GM19467 (cell line): Measurements from ENCODE around the gene PNPLA8.
"Not testable (repeated sequence)": the region's sequence is repeated elsewhere in the genome, so short reads cannot be mapped to it uniquely, and the experiment has no call there.

Experiments
- ATAC-seq: cut with Tn5 transposase; IDR thresholded peaks from one replicate; pipeline ENCODE4 v1.9.1; 2021; ENCODE audit warnings: mild to moderate bottlenecking, moderate library complexity; ENCODE audit not compliant: unreplicated experiment

The PNPLA8 gene

GRCh38 chr7:108480311-108480710 lies 45.6 kb downstream of the PNPLA8 start:
- no peak for ATAC-seq

GRCh38 chr7:108479751-108480150 lies 46.2 kb downstream of the PNPLA8 start:
- ATAC-seq, result no peak

- no peak for ATAC-seq
Measured at GRCh38 chr7:108479118-108479517, 46.8 kb downstream of the PNPLA8 start.

- no peak for ATAC-seq
Measured at GRCh38 chr7:108468246-108468645, 57.7 kb downstream of the PNPLA8 start.

- no peak for ATAC-seq
Measured at GRCh38 chr7:108467391-108467790, 58.5 kb downstream of the PNPLA8 start.

GRCh38 chr7:108466322-108466721 lies 59.6 kb downstream of the PNPLA8 start:
- not testable (repeated sequence) for ATAC-seq

- no peak for ATAC-seq
Measured at GRCh38 chr7:108464743-108465142, 61.2 kb downstream of the PNPLA8 start.

- no peak for ATAC-seq
Measured at GRCh38 chr7:108463613-108464012, 62.3 kb downstream of the PNPLA8 start.

GRCh38 chr7:108461840-108462239 lies 64.1 kb downstream of the PNPLA8 start:
- ATAC-seq, result no peak

- ATAC-seq, result no peak
Measured at GRCh38 chr7:108460964-108461363, 65.0 kb downstream of the PNPLA8 start.

GRCh38 chr7:108459922-108460551 lies 65.9 kb downstream of the PNPLA8 start:
- no peak for ATAC-seq

GRCh38 chr7:108457871-108458270 lies 68.1 kb downstream of the PNPLA8 start:
- ATAC-seq, result no peak

GRCh38 chr7:108456845-108457540 lies 68.9 kb downstream of the PNPLA8 start:
- ATAC-seq, result no peak

- ATAC-seq, result peak; percentile 41
Measured at GRCh38 chr7:108455998-108456677, 69.8 kb downstream of the PNPLA8 start, which contains the start of gene NRCAM. NRCAM (minus strand) TSS chr7:108456436; CDS start chr7:108240064, 216,372 bp downstream.

GRCh38 chr7:108455551-108455997 lies 70.4 kb downstream of the PNPLA8 start:
- peak; percentile 8 for ATAC-seq

GRCh38 chr7:108454674-108455550 lies 71.0 kb downstream of the PNPLA8 start:
- no peak for ATAC-seq

GRCh38 chr7:108454317-108454673 lies 71.6 kb downstream of the PNPLA8 start:
- ATAC-seq, result no peak

- no peak for ATAC-seq
Measured at GRCh38 chr7:108453320-108453719, 72.6 kb downstream of the PNPLA8 start.

- no peak for ATAC-seq
Measured at GRCh38 chr7:108452707-108453106, 73.2 kb downstream of the PNPLA8 start.

GRCh38 chr7:108451296-108451848 lies 74.6 kb downstream of the PNPLA8 start:
- no peak for ATAC-seq

GRCh38 chr7:108450160-108450559 lies 75.8 kb downstream of the PNPLA8 start:
- no peak for ATAC-seq
